Pons (tissue), 1 donor: ENCODE data around the gene DPP4.
A peak's percentile ranks its signal among the peaks of the same experiment; 100 is the strongest.
"Not testable (repeated sequence)": the region's sequence is repeated elsewhere in the genome, so short reads cannot be mapped to it uniquely, and the experiment has no call there.

ENCODE experiments used
- DNase-seq: peaks from one replicate; pipeline ENCODE4 v3.0.0-alpha.2; 2016; ENCODE audit warnings: low spot score

DPP4 gene

GRCh38 chr2:162057426-162057825, 16.6 kb downstream of the DPP4 start:
- no peak for DNase-seq

- no peak for DNase-seq
Observed at GRCh38 chr2:162056796-162057399, 17.1 kb downstream of the DPP4 start.

GRCh38 chr2:162053808-162054155, 20.2 kb downstream of the DPP4 start:
- DNase-seq = no peak

GRCh38 chr2:162053066-162053807, 20.8 kb downstream of the DPP4 start:
- DNase-seq = no peak

GRCh38 chr2:162050513-162050961, 23.5 kb downstream of the DPP4 start:
- no peak for DNase-seq

- DNase-seq = not testable (repeated sequence)
Observed at GRCh38 chr2:162049089-162049488, 24.9 kb downstream of the DPP4 start.

GRCh38 chr2:162044586-162044985, 29.4 kb downstream of the DPP4 start:
- no peak for DNase-seq

- DNase-seq = no peak
Observed at GRCh38 chr2:162043132-162043531, 30.9 kb downstream of the DPP4 start.

- DNase-seq = no peak
Observed at GRCh38 chr2:162041485-162041884, 32.5 kb downstream of the DPP4 start.

GRCh38 chr2:162038725-162039124, 35.3 kb downstream of the DPP4 start:
- no peak for DNase-seq

- peak; percentile 45 for DNase-seq
Observed at GRCh38 chr2:162037886-162038285, 36.1 kb downstream of the DPP4 start.

- no peak for DNase-seq
Observed at GRCh38 chr2:162037028-162037795, 36.8 kb downstream of the DPP4 start.

GRCh38 chr2:162035981-162036380, 38.0 kb downstream of the DPP4 start:
- no peak for DNase-seq

GRCh38 chr2:162030363-162031190, 43.4 kb downstream of the DPP4 start:
- no peak for DNase-seq

- DNase-seq = no peak
Observed at GRCh38 chr2:162029287-162029901, 44.6 kb downstream of the DPP4 start.

- no peak for DNase-seq
Observed at GRCh38 chr2:162028511-162028910, 45.5 kb downstream of the DPP4 start.

- no peak for DNase-seq
Observed at GRCh38 chr2:162025121-162025911, 48.7 kb downstream of the DPP4 start.

GRCh38 chr2:162022290-162022945, 51.6 kb downstream of the DPP4 start:
- DNase-seq = no peak

GRCh38 chr2:162021516-162022058, 52.4 kb downstream of the DPP4 start:
- no peak for DNase-seq

GRCh38 chr2:162018530-162018929, 55.5 kb downstream of the DPP4 start:
- DNase-seq = no peak
